GM11168 (cell line): Measurements from ENCODE around the gene KIF22.
"Not testable (repeated sequence)": the region's sequence is repeated elsewhere in the genome, so short reads cannot be mapped to it uniquely, and the experiment has no call there.

Experiments
- in situ Hi-C: fragments of 300-500 bp; cut with MboI; formaldehyde crosslinking; loops from one replicate; pipeline ENCODE4 v1.12.0; 2022; ENCODE audit warnings: low sequenced_read_pairs; ENCODE audit not compliant: unreplicated experiment

KIF22 gene

DNA sequence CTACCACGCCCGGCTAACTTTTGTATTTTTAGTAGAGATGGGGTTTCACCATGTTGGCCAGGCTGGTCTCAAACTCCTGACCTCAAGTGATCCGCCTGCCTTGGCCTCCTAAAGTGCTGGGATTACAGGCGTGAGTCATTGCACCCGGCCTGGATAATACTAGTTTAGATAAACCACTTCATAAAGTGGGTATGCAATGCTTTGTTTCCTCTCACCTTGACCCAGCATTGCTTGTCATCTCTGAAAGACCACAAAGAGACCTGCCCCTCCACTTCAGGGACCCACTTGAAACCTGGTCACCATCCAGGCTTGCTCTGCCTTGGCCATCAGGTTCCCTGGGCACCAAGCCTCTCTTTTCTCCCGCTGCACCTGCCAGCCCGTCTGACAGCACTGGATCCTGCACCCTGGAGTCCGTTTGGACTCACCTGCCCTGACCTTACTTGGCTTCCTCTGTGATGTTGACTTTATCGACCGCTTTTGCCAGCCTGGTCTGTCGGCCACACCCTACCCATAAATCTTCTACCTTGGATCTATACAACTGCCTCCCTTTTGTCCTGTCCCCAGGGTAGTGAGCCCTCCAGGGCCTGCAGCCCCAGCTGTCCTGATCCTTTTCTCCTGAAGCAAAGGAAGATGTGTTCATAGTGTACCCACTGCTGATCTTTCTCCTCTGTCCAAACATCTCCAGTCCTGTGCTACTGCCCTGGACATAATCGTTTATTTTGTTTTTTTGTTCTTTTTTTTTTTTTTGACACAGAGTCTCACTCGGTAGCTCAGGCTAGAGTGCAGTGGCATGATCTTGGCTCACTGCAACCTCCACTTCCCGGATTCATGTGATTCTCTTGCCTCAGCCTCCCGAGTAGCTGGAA lies 25.2 kb upstream of the KIF22 start:
- in situ Hi-C loops, result no loop called here

DNA sequence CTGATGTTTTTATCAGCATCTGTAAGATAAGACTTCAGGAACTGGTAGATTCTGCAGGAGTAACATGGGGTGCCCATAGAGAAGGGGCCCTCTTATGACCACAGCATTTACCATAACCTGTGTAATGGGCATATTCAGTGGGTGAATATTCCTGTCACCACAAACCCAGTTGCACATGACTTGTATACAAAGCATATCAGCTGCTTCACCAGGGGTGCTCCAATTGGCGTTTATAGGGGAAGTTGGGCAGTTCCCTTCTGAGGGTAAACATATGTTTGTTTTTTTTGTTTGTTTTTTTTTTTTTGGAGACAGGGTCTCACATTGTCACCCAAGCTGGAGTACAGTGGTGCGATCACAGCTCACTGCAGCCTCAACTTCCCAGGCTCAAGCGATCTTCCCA lies 24.0 kb upstream of the KIF22 start:
- in situ Hi-C loops, result no loop called here

DNA sequence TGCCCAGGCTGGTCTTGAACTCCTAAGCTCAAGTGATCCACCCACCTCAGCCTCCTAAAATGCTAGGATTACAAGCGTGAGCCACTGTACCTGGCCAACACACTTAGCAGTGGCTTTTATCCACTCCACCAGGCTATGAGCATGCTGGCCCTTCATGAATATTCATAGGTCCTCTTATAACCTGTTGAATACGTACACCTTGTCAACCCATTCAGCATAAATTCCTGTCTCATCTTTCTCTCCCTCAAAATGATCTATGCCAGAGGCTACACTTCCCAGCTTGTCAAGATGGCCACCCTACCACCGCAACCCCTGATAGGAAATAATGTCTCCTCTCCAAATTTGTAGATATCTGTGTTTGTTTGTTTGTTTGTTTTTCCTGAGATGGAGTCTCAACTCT lies 23.5 kb upstream of the KIF22 start:
- in situ Hi-C loops, result no loop called here

DNA sequence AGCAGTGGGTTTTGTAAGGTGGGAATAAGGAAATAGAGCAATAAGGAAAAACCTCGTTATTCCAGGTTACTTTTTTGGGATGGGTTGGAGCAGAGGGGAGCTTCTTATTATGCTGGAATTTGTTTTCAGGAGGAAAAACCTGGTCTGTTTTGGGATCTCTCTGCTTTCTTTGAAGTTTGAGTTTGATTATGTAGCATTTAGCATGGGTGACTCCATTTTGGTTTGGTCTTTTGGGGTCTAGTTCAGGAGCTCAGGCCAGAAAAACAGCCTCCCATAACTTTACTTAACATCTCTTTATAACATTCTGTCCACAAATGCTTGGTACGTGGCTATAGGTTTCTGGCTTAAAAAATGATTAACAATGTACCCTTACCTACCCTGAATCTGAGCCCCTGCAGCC lies 21.0 kb upstream of the KIF22 start:
- in situ Hi-C loops, result no loop called here

DNA sequence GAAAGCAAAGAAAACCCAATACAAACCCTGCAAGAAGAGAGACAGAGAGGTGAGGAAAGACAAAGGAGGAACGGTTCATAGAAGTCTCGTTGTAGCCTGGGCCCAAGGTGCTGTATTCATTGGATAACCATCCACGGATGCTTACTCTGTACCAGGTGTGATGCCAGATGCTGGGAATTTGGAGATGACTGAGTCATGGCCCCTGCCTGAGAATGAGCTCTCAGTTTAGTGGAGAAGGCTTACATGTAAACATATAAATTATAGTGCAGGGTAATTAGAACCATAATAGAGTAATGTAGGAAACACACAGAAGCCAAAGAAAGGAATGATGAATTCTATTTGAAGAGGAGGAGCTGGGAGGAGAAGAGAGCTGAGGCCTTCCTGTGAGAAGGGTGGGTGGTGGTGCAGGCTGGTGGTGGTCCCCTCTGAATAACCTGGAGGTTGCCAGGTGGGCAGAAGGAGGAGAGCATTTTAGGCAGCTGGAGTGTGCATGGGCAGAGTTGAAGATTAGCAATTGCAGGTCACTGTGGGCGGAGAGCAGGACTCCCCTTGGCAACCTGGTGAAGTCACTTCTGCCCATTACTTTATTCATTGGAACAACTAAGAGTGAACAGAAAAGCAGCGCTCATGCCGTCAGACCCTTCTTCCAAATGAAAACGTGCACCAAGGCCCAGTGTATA lies 20.2 kb upstream of the KIF22 start:
- in situ Hi-C loops, result no loop called here

DNA sequence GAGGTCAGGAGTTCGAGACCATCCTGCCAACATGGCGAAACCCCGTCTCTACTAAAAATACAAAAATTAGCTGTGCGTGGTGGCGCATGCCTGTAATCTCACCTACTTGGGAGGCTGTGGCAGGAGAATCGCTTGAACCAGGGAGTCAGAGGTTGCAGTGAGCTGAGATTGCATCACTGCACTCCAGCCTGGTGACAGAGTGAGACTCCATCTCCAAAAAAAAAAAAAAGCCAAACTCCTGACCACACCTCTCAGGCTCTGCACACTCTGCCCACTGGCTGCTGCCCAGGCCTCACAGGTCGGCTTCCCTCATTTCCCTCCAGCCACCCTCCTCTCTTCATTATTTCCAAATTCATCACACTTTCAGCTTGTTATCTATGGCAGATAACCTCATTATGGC lies 18.2 kb upstream of the KIF22 start:
- in situ Hi-C loops, result not testable (repeated sequence)

DNA sequence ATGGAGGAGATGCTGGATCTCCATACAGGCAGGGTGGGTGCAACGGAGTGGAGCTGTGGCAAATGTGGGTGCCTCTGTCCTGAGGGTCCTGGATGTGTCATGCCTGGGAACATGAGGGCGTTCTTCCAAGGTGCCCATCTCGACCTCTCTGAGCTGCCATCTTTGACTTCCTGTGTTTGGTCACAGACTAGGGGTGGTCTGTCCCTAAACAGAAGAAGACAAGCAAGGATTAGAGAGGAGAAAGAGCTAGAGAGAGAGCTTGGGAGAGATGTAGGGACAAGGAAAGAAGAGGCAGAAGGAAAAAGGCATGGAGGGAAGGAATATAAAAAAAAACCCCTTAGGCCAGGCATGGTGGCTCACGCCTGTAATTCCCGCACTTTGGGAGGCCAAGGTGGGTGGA lies 15.8 kb upstream of the KIF22 start:
- in situ Hi-C loops, result no loop called here

DNA sequence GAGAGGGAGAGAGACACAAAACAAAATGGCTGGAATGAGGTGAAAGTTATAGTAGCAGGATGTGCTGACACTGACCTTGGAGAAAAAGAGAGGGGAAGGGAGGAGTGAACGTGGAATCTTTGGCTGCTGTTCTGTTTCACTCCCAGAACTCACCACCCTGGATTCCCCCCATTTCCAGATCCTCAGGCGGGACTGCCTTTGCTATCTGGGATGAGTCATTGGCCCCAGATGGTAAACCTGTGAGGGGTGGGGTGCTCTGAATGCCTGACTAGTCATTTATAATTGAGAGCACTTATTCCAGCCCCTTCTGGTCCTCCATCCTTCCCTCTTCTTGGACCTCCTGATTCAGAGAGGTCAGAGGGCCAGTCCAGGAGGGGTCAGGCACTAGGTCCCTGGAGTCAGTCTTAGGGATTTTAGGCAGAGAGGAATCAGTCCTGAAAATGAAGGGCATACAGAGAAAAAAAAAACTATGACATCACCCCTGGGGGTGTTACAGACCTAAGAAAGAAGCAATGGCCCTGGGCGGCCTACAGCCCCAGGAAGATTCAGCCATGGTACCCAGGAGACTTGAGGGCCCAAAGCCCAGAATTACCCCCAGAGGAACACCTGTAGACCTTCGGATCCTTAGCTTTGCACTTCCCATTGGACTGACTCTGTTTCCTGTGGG lies 14.7 kb upstream of the KIF22 start:
- in situ Hi-C loops, result no loop called here

DNA sequence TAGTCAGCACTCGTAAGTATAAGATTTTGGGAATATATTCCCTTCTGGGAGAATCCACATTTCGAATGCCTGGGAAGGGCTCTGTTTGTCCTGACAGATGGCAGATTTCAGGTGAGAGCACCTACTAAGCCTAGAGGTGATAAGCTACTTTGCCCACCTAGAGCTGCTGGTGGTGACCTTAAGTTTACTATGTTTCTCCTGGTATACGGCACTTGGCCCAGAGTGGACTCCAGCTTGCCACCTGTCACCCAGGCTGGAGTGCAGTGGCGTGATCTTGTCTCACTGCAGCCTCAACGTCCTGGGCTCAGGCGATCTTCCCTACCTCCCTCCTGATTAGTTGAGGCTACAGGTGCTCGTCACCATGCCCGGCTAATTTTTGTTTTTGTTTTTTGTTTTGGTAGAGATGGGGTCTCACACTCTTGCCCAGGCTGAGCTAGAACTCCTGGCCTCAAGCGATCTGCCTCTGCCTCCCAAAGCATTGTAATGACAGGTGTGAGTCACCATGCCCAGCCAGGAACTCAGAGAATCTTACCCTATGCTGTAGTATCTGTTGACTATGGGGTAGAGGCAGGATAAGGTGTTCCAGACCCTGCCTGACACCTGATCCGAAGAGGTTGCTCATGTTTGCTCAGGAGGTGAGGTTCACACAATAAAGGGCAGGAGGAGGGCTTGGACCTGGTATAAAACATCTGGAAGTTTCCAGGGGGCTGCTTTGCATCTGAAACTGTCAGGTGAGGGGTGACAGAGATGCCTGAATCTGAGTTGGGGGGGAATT lies 12.8 kb upstream of the KIF22 start, which contains the start of gene ZG16:
Gene ZG16 (plus strand): TSS at position 681 of the 775 bp plus-strand sequence. CDS start 1,011 bp downstream, outside the sequence.
- in situ Hi-C loops, result no loop called here

DNA sequence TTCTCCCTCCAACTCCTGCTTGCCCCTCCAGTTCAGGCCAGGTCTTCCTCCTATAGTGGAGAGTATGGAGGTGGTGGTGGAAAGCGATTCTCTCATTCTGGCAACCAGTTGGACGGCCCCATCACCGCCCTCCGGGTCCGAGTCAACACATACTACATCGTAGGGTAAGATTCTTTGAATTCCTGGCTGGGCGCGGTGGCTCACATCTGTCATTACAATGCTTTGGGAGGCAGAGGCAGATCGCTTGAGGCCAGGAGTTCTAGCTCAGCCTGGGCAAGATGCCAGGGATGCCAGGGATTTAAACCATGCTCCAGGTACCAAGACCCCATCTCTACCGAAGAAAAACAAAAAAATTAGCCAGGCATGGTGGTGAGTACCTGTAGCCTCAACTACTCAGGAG lies 11.1 kb upstream of the KIF22 start:
- in situ Hi-C loops, result no loop called here

DNA sequence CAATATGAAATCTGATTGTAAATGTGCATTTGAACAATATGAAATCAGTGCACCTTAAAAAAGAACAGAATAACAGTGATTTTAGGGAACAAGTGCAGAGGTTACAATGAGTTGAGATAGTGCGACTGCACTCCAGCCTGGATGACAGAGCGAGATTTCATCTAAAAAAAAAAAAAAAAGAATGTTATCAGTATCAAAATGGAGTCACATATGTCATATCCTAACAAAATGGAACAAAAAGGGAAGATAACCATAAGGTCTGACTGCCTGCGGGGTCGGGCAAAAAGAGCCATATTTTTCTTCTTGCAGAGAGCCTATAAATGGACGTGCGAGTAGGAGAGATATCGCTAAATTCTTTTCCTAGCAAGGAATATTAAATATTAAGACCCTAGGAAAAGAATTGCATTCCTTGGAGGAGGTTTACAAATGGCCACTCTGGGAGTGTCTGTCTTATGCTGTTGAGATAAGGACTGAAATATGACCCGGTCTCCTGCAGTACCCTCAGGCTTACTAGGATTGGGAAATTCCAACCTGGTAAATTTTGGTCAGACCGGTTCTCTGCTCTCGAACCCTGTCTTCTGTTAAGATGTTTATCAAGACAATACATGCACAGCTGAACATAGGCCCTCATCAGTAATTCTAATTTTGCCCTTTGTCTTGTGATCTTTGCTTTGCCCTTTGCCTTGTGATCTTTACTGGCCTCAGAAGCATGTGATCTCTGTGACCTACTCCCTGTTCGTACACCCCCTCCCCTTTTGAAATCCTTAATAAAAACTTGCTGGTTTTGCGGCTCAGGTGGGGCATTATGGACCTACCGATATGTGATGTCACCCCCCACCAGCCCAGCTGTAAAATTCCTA lies 7.2 kb upstream of the KIF22 start:
- in situ Hi-C loops, result not testable (repeated sequence)

DNA sequence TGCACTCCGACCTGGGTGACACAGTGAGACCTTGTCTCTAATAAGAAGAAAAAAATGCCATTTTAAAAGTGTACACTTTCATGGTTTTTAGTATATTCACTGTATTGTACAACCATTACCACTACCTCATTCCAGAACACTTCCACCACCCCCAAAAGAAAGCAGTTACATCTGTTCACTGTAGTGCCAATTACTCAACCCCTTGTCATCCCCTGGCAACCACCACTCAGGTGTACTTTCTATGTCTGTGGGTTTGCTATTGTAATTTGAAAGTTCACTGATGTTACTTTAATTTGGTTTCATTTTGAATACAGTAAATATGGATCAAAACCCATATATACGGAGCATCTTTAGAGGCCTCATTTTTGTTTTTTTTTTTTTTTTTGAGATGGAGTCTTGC lies 6.4 kb upstream of the KIF22 start:
- in situ Hi-C loops, result no loop called here

DNA sequence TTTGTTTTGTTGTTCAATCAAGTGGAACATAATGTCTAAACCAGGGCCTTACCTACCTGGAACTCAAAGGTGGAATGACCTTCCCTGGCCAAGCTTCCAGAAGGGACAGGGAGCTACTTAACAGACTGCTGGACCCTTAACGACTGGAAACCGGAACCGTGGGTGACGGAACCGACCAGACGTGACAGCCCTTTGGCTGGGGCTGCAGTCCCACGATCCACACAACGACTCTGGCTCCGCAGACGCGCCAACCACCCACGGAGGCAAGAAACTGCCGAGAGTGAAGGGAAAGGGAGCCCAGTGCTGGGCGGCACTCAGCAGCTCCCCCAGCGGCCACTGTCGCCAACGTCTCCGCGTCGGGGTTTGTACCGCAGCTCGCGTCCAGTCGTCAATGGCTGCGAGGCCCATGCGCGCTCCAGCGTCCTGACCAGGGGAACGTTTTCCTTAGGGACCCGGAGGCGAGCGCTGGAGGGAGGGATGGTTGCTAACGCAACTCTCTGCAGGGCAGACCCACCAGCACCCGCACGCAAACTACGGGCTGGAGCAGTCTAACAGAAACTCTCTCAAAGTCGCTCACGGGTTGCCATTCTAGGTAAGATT lies 5.5 kb upstream of the KIF22 start:
- in situ Hi-C loops, result loop anchor here (5.0 kb wide), 1 partner anchor 43 kb away; no protein-coding TSS in a partner anchor

DNA sequence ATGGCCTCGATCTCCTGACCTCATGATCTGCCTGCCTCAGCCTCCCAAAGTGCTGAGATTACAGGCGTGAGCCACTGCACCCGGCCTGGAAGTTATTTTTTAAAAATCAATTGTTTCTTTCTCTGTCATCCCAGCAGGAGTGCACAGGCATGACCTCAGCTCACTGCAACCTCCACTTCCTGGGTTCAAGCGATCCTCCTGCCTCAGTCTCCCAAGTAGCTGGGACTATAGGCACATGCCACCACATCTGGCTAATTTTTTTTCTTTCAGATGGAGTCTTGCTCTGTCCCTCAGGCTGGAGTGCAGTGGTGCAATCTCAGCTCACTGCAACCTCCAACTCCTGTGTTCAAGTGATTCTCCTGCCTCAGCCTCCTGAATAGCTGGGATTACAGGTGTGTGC lies 3.4 kb upstream of the KIF22 start:
- in situ Hi-C loops, result loop anchor here (5.0 kb wide), 1 partner anchor 45 kb away; no protein-coding TSS in a partner anchor

DNA sequence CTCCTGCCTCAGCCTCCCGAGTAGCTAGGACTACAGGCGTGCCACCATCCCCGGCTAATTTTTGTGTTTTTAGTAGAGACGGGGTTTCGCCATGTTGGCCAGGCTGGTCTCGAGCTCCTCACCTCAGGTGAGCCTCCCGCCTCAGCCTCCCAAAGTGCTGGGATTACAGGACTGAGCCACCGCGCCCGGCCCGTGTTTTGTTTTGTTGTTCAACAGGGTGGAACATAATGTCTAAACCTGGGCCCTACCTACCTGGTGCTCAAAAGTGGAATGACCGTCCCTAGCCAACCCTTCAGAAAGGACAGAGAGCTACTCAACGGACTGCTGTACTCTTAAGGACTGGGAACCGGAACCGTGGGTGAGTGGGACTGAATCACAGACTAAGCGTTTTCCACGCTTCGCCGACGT lies 772 bp upstream of the KIF22 start:
- in situ Hi-C loops, result loop anchor here (5.0 kb wide), 1 partner anchor 47 kb away; no protein-coding TSS in a partner anchor

DNA sequence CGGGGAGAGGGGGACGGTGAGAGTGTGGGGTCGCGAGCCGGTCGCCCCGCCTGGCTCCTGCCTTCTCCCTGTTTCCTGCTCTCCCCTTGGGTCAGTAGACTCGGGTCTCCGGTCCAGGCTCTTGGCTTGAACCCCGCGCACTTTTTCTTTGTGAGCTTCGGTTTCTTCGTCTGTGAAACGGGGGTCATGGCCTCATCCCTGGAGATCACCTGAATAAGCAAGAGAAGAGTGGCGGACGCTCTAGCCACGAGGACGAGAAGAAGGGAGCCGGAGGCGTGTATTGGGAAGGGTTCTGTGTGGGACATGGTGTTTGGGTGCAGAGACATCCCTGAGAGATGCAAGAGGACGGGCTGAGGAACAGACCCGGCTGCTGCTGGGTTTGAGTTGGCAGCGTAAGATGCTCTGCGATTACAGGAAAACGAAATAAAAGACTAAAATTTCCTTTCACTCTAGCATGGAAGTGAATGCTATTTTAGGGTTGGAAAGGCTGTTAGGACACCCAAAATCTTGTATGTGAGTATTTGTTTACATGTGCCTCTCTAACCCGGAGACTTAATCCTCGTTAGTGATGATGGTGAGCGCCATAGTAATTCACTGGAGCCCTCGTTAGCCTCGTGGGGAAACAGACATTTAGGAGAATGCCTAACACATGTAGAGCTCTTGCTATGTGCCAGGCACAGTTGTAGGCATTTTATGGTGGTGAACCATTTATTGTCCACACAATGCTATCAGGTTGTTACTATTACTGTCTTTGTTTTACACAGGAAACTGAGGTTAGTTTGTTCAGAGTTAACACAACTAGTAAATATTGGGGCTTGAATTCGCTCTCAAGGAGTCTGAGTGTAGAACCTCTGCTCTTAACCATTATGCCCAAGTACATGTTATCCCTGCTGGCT lies 646 bp downstream of the KIF22 start:
- in situ Hi-C loops, result no loop called here

DNA sequence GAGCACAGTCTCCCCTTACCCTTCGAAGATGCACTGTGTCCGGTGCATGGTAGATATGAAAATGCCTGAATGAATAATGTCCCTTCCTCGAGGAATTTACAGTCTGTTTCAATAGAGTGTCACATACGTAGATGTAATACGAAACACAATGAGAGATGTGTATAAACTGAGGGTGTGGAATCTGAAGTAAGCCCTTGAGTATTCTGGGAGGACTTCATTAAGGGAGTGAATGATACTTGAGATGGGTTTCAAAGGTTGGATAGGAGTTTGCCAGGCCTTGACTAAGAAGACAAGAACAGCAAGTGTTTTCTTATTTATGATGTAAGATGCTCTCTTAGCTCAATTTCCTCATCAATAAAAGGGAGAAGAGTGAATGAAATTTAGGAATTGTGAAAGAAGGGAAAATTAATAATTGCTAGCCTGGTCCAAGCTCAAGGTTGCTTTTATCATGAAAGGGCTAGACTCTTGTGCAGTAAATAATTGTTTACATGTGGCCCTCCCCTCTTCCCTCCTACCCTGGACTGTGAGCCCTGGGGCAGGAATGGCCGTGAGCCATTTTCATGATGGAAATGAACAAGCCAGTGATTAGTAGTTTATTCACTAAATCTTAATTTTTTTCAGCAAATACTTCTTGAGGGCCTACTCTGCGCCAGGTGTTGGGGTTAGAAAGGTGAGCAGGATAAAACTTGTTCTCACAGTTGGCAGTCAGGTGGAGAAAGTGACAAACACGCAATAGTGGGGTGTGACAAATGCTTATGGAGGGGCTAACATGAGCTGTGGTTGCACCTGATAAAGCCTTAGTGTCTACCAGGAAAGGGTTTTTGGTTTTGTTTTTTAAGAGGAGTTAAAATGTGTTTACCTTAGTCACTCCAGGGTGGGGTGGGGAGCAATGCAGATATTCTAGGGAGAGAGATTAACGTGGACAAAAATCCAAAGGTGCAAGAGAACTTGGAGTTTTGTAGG lies 1.6 kb downstream of the KIF22 start:
- in situ Hi-C loops, result no loop called here
